Stimulated activated CD4-positive, alpha-beta T cell treated with anti-CD3 and anti-CD28 coated beads, Interleukin-15, amount 100 ng/mL, for 24 hours (primary cell): Measurements from ENCODE around the gene FRMPD2.
"Not testable (repeated sequence)": the region's sequence is repeated elsewhere in the genome, so short reads cannot be mapped to it uniquely, and the experiment has no call there.

Source experiments
- DNase-seq: peaks from one replicate; pipeline ENCODE4 v3.0.0-alpha.2; 2020

The FRMPD2 gene

GRCh38 chr10:48122618-48123017, 151.9 kb downstream of the FRMPD2 start:
- DNase-seq: not testable (repeated sequence)

- not testable (repeated sequence) for DNase-seq
These were observed 164.2 kb downstream of the FRMPD2 start for GRCh38 chr10:48110277-48110676.
